Endothelial cell of umbilical vein (primary cell): ENCODE data around the gene IFT88. TPM values are rescaled to one million over a fixed set of nuclear protein-coding genes. Genes with fewer than 3 reads are reported as not detected.

ENCODE experiments used
- BruUV-seq: library from RNA; stranded (reverse); fragments of 400-500 nt; replicated peaks from 2 replicates; lab custom pipeline; 2021; lab: Mats Ljungman, UMichigan
- CTCF ChIA-PET: fragments of 300-600, 350-600 bp; sonication (Branson Sonifier 250); formaldehyde crosslinking; loops from one replicate; lab custom pipeline; 2021; ENCODE audit warnings: antibody characterized with exemption, inconsistent platforms; lab: Charles Lee
- POLR2A ChIA-PET: fragments of 300-600, 350-600 bp; sonication (Branson Sonifier 250); formaldehyde crosslinking; loops from one replicate; lab custom pipeline; 2021; ENCODE audit warnings: antibody characterized with exemption, inconsistent platforms; lab: Charles Lee
- DNase-seq: peaks from one replicate; pipeline ENCODE4 v3.0.0-alpha.2; 2011; ENCODE audit warnings: low read depth, low spot score
- FAIRE-seq: peaks from 2 replicates; lab custom pipeline; 2011; peaks lifted over from hg19 to GRCh38; lab: Jason Lieb, UNC
- H2AFZ ChIP-seq: 2 replicates; pipeline ENCODE4 v1.6.0; 2012; ENCODE audit warnings: low read depth, low read length, control low read depth, inconsistent platforms
- H3K27ac ChIP-seq: 2 replicates; pipeline ENCODE4 v1.5.1; 2011; ENCODE audit warnings: low read depth, mild to moderate bottlenecking, control low read depth, low read length, moderate library complexity; ENCODE audit not compliant: insufficient read depth
- H3K27me3 ChIP-seq, 2 experiments: 2 replicates each; pipeline versions ENCODE4 v1.6.0 to v1.6.1; 2011; ENCODE audit warnings: low read length in 2 of 2, mixed read lengths in 1 of 2; ENCODE audit not compliant: control insufficient read depth in 2 of 2, insufficient read depth in 2 of 2
- H3K36me3 ChIP-seq, 2 experiments: 2 replicates in 1 of 2; 3 replicates in 1 of 2; pipeline ENCODE4 v1.5.1; 2011; ENCODE audit warnings: low read length in 2 of 2, mild to moderate bottlenecking in 1 of 2, moderate library complexity in 1 of 2; ENCODE audit not compliant: control insufficient read depth in 2 of 2, insufficient read depth in 2 of 2; ENCODE audit errors: extremely low read depth in 1 of 2
- H3K4me1 ChIP-seq: 3 replicates; pipeline ENCODE4 v1.5.1; 2011; ENCODE audit warnings: mild to moderate bottlenecking, low read length; ENCODE audit not compliant: control insufficient read depth, insufficient read depth; ENCODE audit errors: extremely low read depth
- H3K4me2 ChIP-seq: 2 replicates; pipeline ENCODE4 v1.6.1; 2011; ENCODE audit warnings: low read length, control low read depth, mixed read lengths; ENCODE audit not compliant: insufficient read depth
- H3K4me3 ChIP-seq, 3 experiments: fragments of 200-600 bp in 1 of 3; sonication (generic), shearing (Covaris generic) in 1 of 3; replicated peaks in 1 of 3; 2 replicates each; pipeline ENCODE4 v1.5.1; 2011 to 2016; ENCODE audit warnings: control low read depth in 3 of 3, low read length in 3 of 3, mild to moderate bottlenecking in 2 of 3, inconsistent platforms in 1 of 3, low read depth in 1 of 3, moderate library complexity in 1 of 3; ENCODE audit not compliant: insufficient read depth in 1 of 3
- H3K79me2 ChIP-seq: 2 replicates; pipeline ENCODE4 v1.6.0; 2012; ENCODE audit warnings: low read length, inconsistent platforms; ENCODE audit not compliant: control insufficient read depth, insufficient read depth
- H3K9ac ChIP-seq: replicated peaks from 2 replicates; pipeline ENCODE3; 2011; ENCODE audit warnings: low read length, control low read depth; ENCODE audit not compliant: insufficient read depth; ENCODE audit errors: extremely low read depth
- H3K9me1 ChIP-seq: replicated peaks from 3 replicates; pipeline ENCODE4 v1.6.0; 2011; ENCODE audit warnings: mild to moderate bottlenecking, low read length; ENCODE audit not compliant: control insufficient read depth, insufficient read depth; ENCODE audit errors: extremely low read depth
- H3K9me3 ChIP-seq: replicated peaks from 2 replicates; pipeline ENCODE4 v1.5.1; 2012; ENCODE audit warnings: low read length, inconsistent platforms; ENCODE audit not compliant: control insufficient read depth, insufficient read depth
- H4K20me1 ChIP-seq: replicated peaks from 2 replicates; pipeline ENCODE3; 2011; ENCODE audit warnings: mild to moderate bottlenecking, low read length; ENCODE audit not compliant: control insufficient read depth, insufficient read depth; ENCODE audit errors: extremely low read depth
- CTCF ChIP-seq, 2 donors: IDR thresholded peaks; 1 replicate in 1 of 2; 2 replicates in 1 of 2; pipeline ENCODE4 v1.5.1; 2011; ENCODE audit warnings: low read length in 2 of 2, mild to moderate bottlenecking in 2 of 2, moderate library complexity in 2 of 2, control low read depth in 1 of 2, inconsistent platforms in 1 of 2, low read depth in 1 of 2; ENCODE audit not compliant: insufficient read depth in 1 of 2; ENCODE audit errors: extremely low read depth in 1 of 2
- EZH2 ChIP-seq: IDR thresholded peaks from 2 replicates; pipeline ENCODE4 v1.6.1; 2012; ENCODE audit warnings: borderline replicate concordance, low read depth, mild to moderate bottlenecking, moderate library complexity, low read length, inconsistent platforms; ENCODE audit not compliant: severe bottlenecking
- FOS ChIP-seq: IDR thresholded peaks from 2 replicates; pipeline ENCODE4 v1.6.1; 2011; ENCODE audit warnings: mild to moderate bottlenecking, low read length, moderate library complexity, borderline replicate concordance; ENCODE audit not compliant: insufficient read depth
- GATA2 ChIP-seq: IDR thresholded peaks from 2 replicates; pipeline ENCODE4 v1.7.0; 2011; ENCODE audit warnings: low read depth, mild to moderate bottlenecking, moderate library complexity, mixed read lengths, low read length; ENCODE audit not compliant: insufficient read length, insufficient read depth
- JUN ChIP-seq: IDR thresholded peaks from 2 replicates; pipeline ENCODE4 v1.6.1; 2011; ENCODE audit warnings: borderline replicate concordance, low read depth; ENCODE audit not compliant: insufficient read length, insufficient read depth
- MAX ChIP-seq: IDR thresholded peaks from 2 replicates; pipeline ENCODE4 v1.6.1; 2011; ENCODE audit not compliant: insufficient read depth, insufficient read length
- MYC ChIP-seq: IDR thresholded peaks from one replicate; pipeline ENCODE4 v1.6.1; 2011; ENCODE audit warnings: mild to moderate bottlenecking, low read depth, low read length
- POLR2A ChIP-seq: IDR thresholded peaks from 2 replicates; pipeline ENCODE4 v1.6.1; 2012; ENCODE audit warnings: low read depth, mild to moderate bottlenecking, control low read depth, low read length
- POLR2AphosphoS5 ChIP-seq: IDR thresholded peaks from 2 replicates; pipeline ENCODE4 v1.6.1; 2012; ENCODE audit warnings: low read depth, mild to moderate bottlenecking, control low read depth, low read length, moderate library complexity; ENCODE audit not compliant: insufficient read depth
- dilution Hi-C: fragments of 300-500 bp; cut with MboI; formaldehyde crosslinking; loops from one replicate; pipeline ENCODE4 v1.15.0; 2019; ENCODE audit warnings: low sequenced_read_pairs; ENCODE audit not compliant: extremely low pct_ligation_motif_present
- intact Hi-C: fragments of 100-400 bp; cut with micrococcal nuclease; formaldehyde crosslinking; loops from one replicate; pipeline ENCODE4 v1.10.0; 2022
- polyA plus RNA-seq, 4 experiments: library from polyadenylated mRNA; depleted of rRNA in 3 of 4; stranded (reverse) in 3 of 4; unstranded in 1 of 4; fragments of >200 nt; gene quantifications; 2 replicates each; pipeline versions ENCODE4 v1.2.1 to v1.2.3, GENCODE V29; 2011 to 2012; ENCODE audit warnings: missing spikeins in 1 of 4
- total RNA-seq: library from RNA; stranded (reverse); gene quantifications from 2 replicates; pipeline ENCODE4 v1.2.3, GENCODE V29; 2021

Gene IFT88
- total and polyA plus RNA-seq, 2 donors (not counting 3 experiments of a cell fraction or from before 2014, with no cell fraction given): 2.4 to 9.1 TPM

GRCh38 chr13:20565115-20565736, 1.7 kb upstream of the IFT88 start:
- H3K4me3 ChIP-seq: no peak overlapping the region
- no peaks in the 10 kb centered on the region for H4K20me1 ChIP-seq
- no peaks in the 10 kb centered on the region for H3K9me1 ChIP-seq
- TF ChIP-seq JUN: no peak
- no peak for TF ChIP-seq EZH2
- TF ChIP-seq GATA2: no peak
- no peak for TF ChIP-seq MYC
- no peak for TF ChIP-seq CTCF (IDR thresholded peaks at IDR 0.05; ENCODE audit: extremely low read depth in 1 of 2, insufficient read depth in 1 of 2, low read depth in 1 of 2, low read length in 2 of 2)
- no peak for TF ChIP-seq MAX
- no peak for TF ChIP-seq FOS
- TF ChIP-seq POLR2A: no peak
- TF ChIP-seq POLR2AphosphoS5: no peak
- H3K36me3 ChIP-seq: no peaks in the 10 kb centered on the region
- H3K9ac ChIP-seq: no peak overlapping the region
- intact Hi-C loops: loop anchor here (5.0 kb wide), 2 partner anchors 42 to 262 kb away; no protein-coding TSS in a partner anchor
- FAIRE-seq: no peak
- H3K9me3 ChIP-seq: no peaks in the 10 kb centered on the region
- no peak overlapping the region for H2AFZ ChIP-seq
- ChIA-PET POLR2A (no interaction called here), CTCF (interaction anchor here (1.4 kb wide), 1 partner anchor 15 kb away, joined by 3 read pairs; no protein-coding TSS in a partner anchor)
- DNase-seq: peak; percentile 10
- no peak overlapping the region for H3K4me2 ChIP-seq
- no TSS peak for BruUV-seq
- H3K27ac ChIP-seq: no peak overlapping the region
- no peaks in the 10 kb centered on the region for H3K27me3 ChIP-seq
- no peaks in the 10 kb centered on the region for H3K79me2 ChIP-seq
- dilution Hi-C loops: no loop called here
- peaks cover 8% of the 10 kb centered on the region for H3K4me1 ChIP-seq
